ENCODE results near the gene SCO2. TPM values are rescaled to one million over a fixed set of nuclear protein-coding genes. Genes with fewer than 3 reads are reported as not detected.
A peak's percentile ranks its signal among the peaks of the same experiment; 100 is the strongest.

SCO2 gene
- total RNA-seq, 2 donors from 2014 or later = 2.8 to 9.9 TPM

GRCh38 chr22:50562523-50563412 lies 37.4 kb upstream of the SCO2 start, which contains the start of gene SYCE3:
TSS of gene SYCE3 (minus strand) at chr22:50562919. CDS start at chr22:50556405, 6,514 bp downstream.
- ATAC-seq (replicated peaks) = peak; percentile 99
- Mint-ChIP-seq H3K27me3 (no peaks in the 10 kb centered on the region), H3K9me3 (no peaks in the 10 kb centered on the region), H3K36me3 (ENCODE audit: low read depth) (no peaks in the 10 kb centered on the region), H3K27ac (peak within 1 kb of the TSS; percentile 79), H3K4me1 (peaks cover 17% of the 10 kb centered on the region), H3K4me3 (peak within 1 kb of the TSS; percentile 91)

- Mint-ChIP-seq H3K27ac (peak overlapping the region; percentile 53), H3K9me3 (no peaks in the 10 kb centered on the region), H3K36me3 (ENCODE audit: low read depth) (no peaks in the 10 kb centered on the region), H3K4me1 (peaks cover 17% of the 10 kb centered on the region), H3K27me3 (no peaks in the 10 kb centered on the region), H3K4me3 (peak overlapping the region; percentile 66)
- no peak for ATAC-seq (replicated peaks)
Measured at GRCh38 chr22:50561401-50562358, 36.3 kb upstream of the SCO2 start.

GRCh38 chr22:50560034-50560433 lies 34.6 kb upstream of the SCO2 start:
- H3K27ac Mint-ChIP-seq = no peak overlapping the region
- no peak for ATAC-seq (replicated peaks)
- no peaks in the 10 kb centered on the region for H3K27me3 Mint-ChIP-seq
- no peaks in the 10 kb centered on the region for H3K9me3 Mint-ChIP-seq
- peaks cover 17% of the 10 kb centered on the region for H3K4me1 Mint-ChIP-seq
- H3K36me3 Mint-ChIP-seq (ENCODE audit: low read depth) = no peaks in the 10 kb centered on the region
- H3K4me3 Mint-ChIP-seq = no peak overlapping the region

GRCh38 chr22:50556703-50557102 lies 31.3 kb upstream of the SCO2 start:
- Mint-ChIP-seq H3K9me3 (no peaks in the 10 kb centered on the region), H3K27me3 (no peaks in the 10 kb centered on the region), H3K27ac (no peak overlapping the region), H3K4me1 (peaks cover 9% of the 10 kb centered on the region), H3K36me3 (ENCODE audit: low read depth) (no peaks in the 10 kb centered on the region), H3K4me3 (no peak overlapping the region)
- ATAC-seq (replicated peaks) = no peak

- H3K4me1 Mint-ChIP-seq = no peaks in the 10 kb centered on the region
- H3K9me3 Mint-ChIP-seq = no peaks in the 10 kb centered on the region
- no peaks in the 10 kb centered on the region for H3K27me3 Mint-ChIP-seq
- no peak overlapping the region for H3K4me3 Mint-ChIP-seq
- no peak overlapping the region for H3K27ac Mint-ChIP-seq
- no peaks in the 10 kb centered on the region for H3K36me3 Mint-ChIP-seq (ENCODE audit: low read depth)
- ATAC-seq (replicated peaks) = no peak
Measured at GRCh38 chr22:50553310-50553709, 27.9 kb upstream of the SCO2 start.

GRCh38 chr22:50551160-50551752 lies 25.9 kb upstream of the SCO2 start:
- H3K36me3 Mint-ChIP-seq (ENCODE audit: low read depth) = no peaks in the 10 kb centered on the region
- H3K27me3 Mint-ChIP-seq = no peaks in the 10 kb centered on the region
- H3K4me1 Mint-ChIP-seq = no peaks in the 10 kb centered on the region
- H3K4me3 Mint-ChIP-seq = peak overlapping the region; percentile 77
- ATAC-seq (replicated peaks) = no peak
- no peaks in the 10 kb centered on the region for H3K9me3 Mint-ChIP-seq
- H3K27ac Mint-ChIP-seq = no peak overlapping the region

- peaks cover 4% of the 10 kb centered on the region for H3K4me1 Mint-ChIP-seq
- H3K27me3 Mint-ChIP-seq = no peaks in the 10 kb centered on the region
- peak overlapping the region; percentile 84 for H3K27ac Mint-ChIP-seq
- H3K4me3 Mint-ChIP-seq = peak overlapping the region; percentile 77
- ATAC-seq (replicated peaks) = no peak
- no peaks in the 10 kb centered on the region for H3K9me3 Mint-ChIP-seq
- H3K36me3 Mint-ChIP-seq (ENCODE audit: low read depth) = no peaks in the 10 kb centered on the region
Measured at GRCh38 chr22:50550395-50550794, 25.0 kb upstream of the SCO2 start.

GRCh38 chr22:50548921-50549790 lies 23.8 kb upstream of the SCO2 start:
- Mint-ChIP-seq H3K27me3 (no peaks in the 10 kb centered on the region), H3K27ac (peak overlapping the region; percentile 79), H3K36me3 (ENCODE audit: low read depth) (no peaks in the 10 kb centered on the region), H3K4me3 (peak overlapping the region; percentile 77), H3K9me3 (no peaks in the 10 kb centered on the region), H3K4me1 (peaks cover 10% of the 10 kb centered on the region)
- peak; percentile 40 for ATAC-seq (replicated peaks)

- H3K4me1 Mint-ChIP-seq = peaks cover 10% of the 10 kb centered on the region
- ATAC-seq (replicated peaks) = peak; percentile 58
- H3K36me3 Mint-ChIP-seq (ENCODE audit: low read depth) = no peaks in the 10 kb centered on the region
- H3K4me3 Mint-ChIP-seq = peak overlapping the region; percentile 62
- H3K9me3 Mint-ChIP-seq = no peaks in the 10 kb centered on the region
- no peaks in the 10 kb centered on the region for H3K27me3 Mint-ChIP-seq
- H3K27ac Mint-ChIP-seq = peak overlapping the region; percentile 83
Measured at GRCh38 chr22:50548040-50548920, 22.9 kb upstream of the SCO2 start.

- Mint-ChIP-seq H3K4me3 (peak overlapping the region; percentile 62), H3K27me3 (no peaks in the 10 kb centered on the region), H3K27ac (peak overlapping the region; percentile 83), H3K36me3 (ENCODE audit: low read depth) (peaks cover 3% of the 10 kb centered on the region), H3K9me3 (no peaks in the 10 kb centered on the region), H3K4me1 (peaks cover 13% of the 10 kb centered on the region)
- no peak for ATAC-seq (replicated peaks)
Measured at GRCh38 chr22:50547263-50547985, 22.0 kb upstream of the SCO2 start.

- Mint-ChIP-seq H3K4me1 (peaks cover 16% of the 10 kb centered on the region), H3K36me3 (ENCODE audit: low read depth) (peaks cover 9% of the 10 kb centered on the region), H3K4me3 (peak overlapping the region; percentile 68), H3K9me3 (no peaks in the 10 kb centered on the region), H3K27me3 (no peaks in the 10 kb centered on the region), H3K27ac (peak overlapping the region; percentile 74)
- no peak for ATAC-seq (replicated peaks)
Measured at GRCh38 chr22:50546326-50547262, 21.2 kb upstream of the SCO2 start.

Measured in activated T-helper 17 cell treated with anti-CD3 and anti-CD28 coated beads, Interleukin-2, amount 50 U/mL, for 72 hours (primary cell).